H1 (cell line): ENCODE results near the gene RBMS2. TPM values are rescaled to one million over a fixed set of nuclear protein-coding genes. Genes with fewer than 3 reads are reported as not detected.
A peak's percentile ranks its signal among the peaks of the same experiment; 100 is the strongest.

Experiments
- polyA plus RNA-seq, 7 experiments: library from polyadenylated mRNA; depleted of rRNA in 3 of 7; stranded (reverse) in 5 of 7; unstranded in 2 of 7; fragments of >200 nt in 5 of 7; fragments of 200-250 nt in 2 of 7; gene quantifications; 1 replicate in 5 of 7; 2 replicates in 1 of 7; 4 replicates in 1 of 7; pipeline versions ENCODE4 v1.2.1 to v1.2.3, GENCODE V29; 2011 to 2013; ENCODE audit warnings: missing spikeins in 2 of 7, mixed read lengths in 2 of 7
- small RNA-seq: library from polyadenylated mRNA; stranded (forward); fragments of <200 nt; extraction: miRNeasy Mini kit (QIAGEN cat#:217004); gene quantifications from one replicate; pipeline ENCODE3, GENCODE V24; 2013; ENCODE audit not compliant: insufficient read depth
- total RNA-seq: library from RNA; stranded (reverse); fragmentation: NEBNext Ultra II Directional; extraction: Animal tissue kit (Norgen Biotek cat#: 25700); gene quantifications from 2 replicates; pipeline ENCODE4 v1.2.1, GENCODE V29; 2021

The RBMS2 gene
- total and polyA plus RNA-seq, 2 of the 8 experiments (the other 6 are each of a cell fraction or from before 2014, with no cell fraction given), result 9.6 to 31.3 TPM

Small RNAs within 50 kb of the gene (small RNA-seq; reads per million reads assigned to genes)
- gene RNU6-343P, result not detected
- gene SNORD59A, result 76.0 reads per million, percentile 97 among the genes with 10 or more reads in this experiment

Other genes starting within 250 kb of the RBMS2 start
- gene CS, start 221.5 kb upstream of the RBMS2 start, total RNA-seq, result 238 and 243 TPM in 2 replicates
- 82.4 and 96.6 TPM in 2 replicates for gene CS, start 221.5 kb upstream of the RBMS2 start, polyA plus RNA-seq (2011; rRNA removed)
- 195 and 203 TPM in 2 replicates for gene CNPY2, start 205.8 kb upstream of the RBMS2 start, total RNA-seq
- 222 and 281 TPM in 2 replicates for gene CNPY2, start 205.8 kb upstream of the RBMS2 start, polyA plus RNA-seq (2011; rRNA removed)
- 30.5 and 36.7 TPM in 2 replicates for gene PAN2, start 187.8 kb upstream of the RBMS2 start, total RNA-seq
- 29.6 and 37.1 TPM in 2 replicates for gene PAN2, start 187.8 kb upstream of the RBMS2 start, polyA plus RNA-seq (2011; rRNA removed)
- 1.4 and 2.3 TPM in 2 replicates for gene IL23A, start 182.9 kb upstream of the RBMS2 start, total RNA-seq
- gene IL23A, start 182.9 kb upstream of the RBMS2 start, polyA plus RNA-seq (2011; rRNA removed), result 2.6 and 3.6 TPM in 2 replicates
- gene STAT2, start 161.7 kb upstream of the RBMS2 start, total RNA-seq, result 42.4 and 44.7 TPM in 2 replicates
- gene STAT2, start 161.7 kb upstream of the RBMS2 start, polyA plus RNA-seq (2011; rRNA removed), result 37.1 and 39.9 TPM in 2 replicates
- not detected in 2 replicates for gene APOF, start 159.0 kb upstream of the RBMS2 start, total RNA-seq
- not detected in 2 replicates for gene APOF, start 159.0 kb upstream of the RBMS2 start, polyA plus RNA-seq (2011; rRNA removed)
- gene TIMELESS, start 72.4 kb upstream of the RBMS2 start, total RNA-seq, result 86.7 and 88.7 TPM in 2 replicates
- 17.1 and 19.9 TPM in 2 replicates for gene TIMELESS, start 72.4 kb upstream of the RBMS2 start, polyA plus RNA-seq (2011; rRNA removed)
- gene MIP, start 67.2 kb upstream of the RBMS2 start, total RNA-seq, result 0.19 TPM in 1 of 2 replicates, not detected in the other
- gene MIP, start 67.2 kb upstream of the RBMS2 start, polyA plus RNA-seq (2011; rRNA removed), result 0.05 and 0.13 TPM in 2 replicates
- 4.0 and 4.3 TPM in 2 replicates for gene SPRYD4, start 53.2 kb upstream of the RBMS2 start, total RNA-seq
- 4.9 and 5.3 TPM in 2 replicates for gene SPRYD4, start 53.2 kb upstream of the RBMS2 start, polyA plus RNA-seq (2011; rRNA removed)
- gene GLS2, start 33.7 kb upstream of the RBMS2 start, total RNA-seq, result 14.5 and 16.9 TPM in 2 replicates
- gene GLS2, start 33.7 kb upstream of the RBMS2 start, polyA plus RNA-seq (2011; rRNA removed), result 20.1 and 22.5 TPM in 2 replicates
- 110 TPM in 2 replicates for gene BAZ2A, start 108.5 kb downstream of the RBMS2 start, total RNA-seq
- gene BAZ2A, start 108.5 kb downstream of the RBMS2 start, polyA plus RNA-seq (2011; rRNA removed), result 52.0 and 70.9 TPM in 2 replicates
- gene ATP5F1B, start 124.2 kb downstream of the RBMS2 start, total RNA-seq, result 900 and 930 TPM in 2 replicates
- gene ATP5F1B, start 124.2 kb downstream of the RBMS2 start, polyA plus RNA-seq (2011; rRNA removed), result 1,127 and 1,522 TPM in 2 replicates
- 453 and 464 TPM in 2 replicates for gene PTGES3, start 166.5 kb downstream of the RBMS2 start, total RNA-seq
- 62.2 and 111 TPM in 2 replicates for gene PTGES3, start 166.5 kb downstream of the RBMS2 start, polyA plus RNA-seq (2011; rRNA removed)
- gene NACA, start 203.5 kb downstream of the RBMS2 start, total RNA-seq, result 1,027 and 1,063 TPM in 2 replicates
- 225 and 511 TPM in 2 replicates for gene NACA, start 203.5 kb downstream of the RBMS2 start, polyA plus RNA-seq (2011; rRNA removed)
- gene PRIM1, start 230.5 kb downstream of the RBMS2 start, total RNA-seq, result 52.4 and 57.9 TPM in 2 replicates
- 38.6 and 61.9 TPM in 2 replicates for gene PRIM1, start 230.5 kb downstream of the RBMS2 start, polyA plus RNA-seq (2011; rRNA removed)
- gene HSD17B6, start 241.5 kb downstream of the RBMS2 start, total RNA-seq, result 4.2 and 4.9 TPM in 2 replicates
- gene HSD17B6, start 241.5 kb downstream of the RBMS2 start, polyA plus RNA-seq (2011; rRNA removed), result 2.2 and 4.1 TPM in 2 replicates